Measurements from ENCODE around the gene UBR3. TPM values are rescaled to one million over a fixed set of nuclear protein-coding genes. Genes with fewer than 3 reads are reported as not detected.

The UBR3 gene
- total RNA-seq, 1 experiment from 2014 or later = 30.0 TPM

DNA sequence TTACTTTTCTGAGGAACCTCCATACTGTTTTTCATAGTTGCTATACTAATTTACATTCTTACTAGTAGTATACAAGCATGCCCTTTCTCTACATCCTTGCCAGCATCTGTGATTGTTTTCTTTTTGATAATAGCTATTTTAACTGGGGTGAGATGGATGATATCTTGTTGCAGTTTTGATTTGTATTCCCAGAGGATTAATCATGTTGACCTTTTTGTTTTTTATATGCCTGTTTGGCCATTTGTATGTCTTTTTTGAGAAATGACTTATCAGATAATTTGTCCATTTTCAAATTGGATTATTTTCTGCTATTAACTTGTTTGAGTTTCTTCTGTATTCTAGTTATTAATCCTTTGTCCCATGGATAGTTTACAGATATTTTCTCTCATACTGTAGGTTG is 141.5 kb downstream of the UBR3 start:
- H3K4me3 Mint-ChIP-seq (ENCODE audit: unreplicated experiment) = no peak overlapping the region
- TF ChIP-seq, protein P1, sequence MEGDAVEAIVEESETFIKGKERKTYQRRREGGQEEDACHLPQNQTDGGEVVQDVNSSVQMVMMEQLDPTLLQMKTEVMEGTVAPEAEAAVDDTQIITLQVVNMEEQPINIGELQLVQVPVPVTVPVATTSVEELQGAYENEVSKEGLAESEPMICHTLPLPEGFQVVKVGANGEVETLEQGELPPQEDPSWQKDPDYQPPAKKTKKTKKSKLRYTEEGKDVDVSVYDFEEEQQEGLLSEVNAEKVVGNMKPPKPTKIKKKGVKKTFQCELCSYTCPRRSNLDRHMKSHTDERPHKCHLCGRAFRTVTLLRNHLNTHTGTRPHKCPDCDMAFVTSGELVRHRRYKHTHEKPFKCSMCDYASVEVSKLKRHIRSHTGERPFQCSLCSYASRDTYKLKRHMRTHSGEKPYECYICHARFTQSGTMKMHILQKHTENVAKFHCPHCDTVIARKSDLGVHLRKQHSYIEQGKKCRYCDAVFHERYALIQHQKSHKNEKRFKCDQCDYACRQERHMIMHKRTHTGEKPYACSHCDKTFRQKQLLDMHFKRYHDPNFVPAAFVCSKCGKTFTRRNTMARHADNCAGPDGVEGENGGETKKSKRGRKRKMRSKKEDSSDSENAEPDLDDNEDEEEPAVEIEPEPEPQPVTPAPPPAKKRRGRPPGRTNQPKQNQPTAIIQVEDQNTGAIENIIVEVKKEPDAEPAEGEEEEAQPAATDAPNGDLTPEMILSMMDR (IDR thresholded peaks at IDR 0.05; ENCODE audit: unreplicated experiment) = no peak
- peaks cover 12% of the 10 kb centered on the region for H3K4me1 Mint-ChIP-seq (ENCODE audit: insufficient read depth, unreplicated experiment)
- POLR2A ChIA-PET = no interaction called here
- no peaks in the 10 kb centered on the region for H3K27me3 Mint-ChIP-seq (ENCODE audit: insufficient read depth, unreplicated experiment)
- no peak overlapping the region for H3K27ac Mint-ChIP-seq (ENCODE audit: low read depth, unreplicated experiment)
- H3K36me3 Mint-ChIP-seq (ENCODE audit: insufficient read depth, unreplicated experiment) = peaks cover 26% of the 10 kb centered on the region
- no peak for DNase-seq (ENCODE audit: unreplicated experiment)
- CTCF ChIA-PET = no interaction called here
- intact Hi-C loops (cut with micrococcal nuclease) = no loop called here
- no peaks in the 10 kb centered on the region for H3K9me3 Mint-ChIP-seq (ENCODE audit: unreplicated experiment)
- no TSS peak for BruUV-seq (replicated peaks)

DNA sequence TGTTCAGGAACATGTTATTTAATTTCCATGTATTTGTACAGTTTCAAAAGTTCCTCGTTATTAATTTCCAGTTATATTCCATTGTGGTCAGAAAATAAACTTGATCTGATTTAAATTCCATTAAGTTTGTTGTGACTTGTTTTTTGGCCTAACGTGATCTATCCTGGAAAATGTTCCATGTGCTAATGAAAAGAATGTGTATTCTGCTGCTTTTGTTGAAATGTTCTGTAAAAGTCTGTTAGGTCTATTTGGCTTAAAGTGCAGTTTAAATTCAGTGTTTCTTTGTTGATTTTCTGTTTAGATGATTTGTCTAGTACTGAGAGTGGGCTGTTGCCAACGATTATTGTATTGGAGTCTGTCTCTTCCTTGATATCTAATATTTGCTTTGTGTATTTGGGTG is 148.0 kb downstream of the UBR3 start:
- BruUV-seq (replicated peaks) = no TSS peak
- no peak overlapping the region for H3K4me3 Mint-ChIP-seq (ENCODE audit: unreplicated experiment)
- peaks cover 29% of the 10 kb centered on the region for H3K36me3 Mint-ChIP-seq (ENCODE audit: insufficient read depth, unreplicated experiment)
- intact Hi-C loops (cut with micrococcal nuclease) = no loop called here
- H3K9me3 Mint-ChIP-seq (ENCODE audit: unreplicated experiment) = peaks cover 32% of the 10 kb centered on the region
- ChIA-PET CTCF (no interaction called here), POLR2A (no interaction called here)
- TF ChIP-seq, protein P1 (IDR thresholded peaks at IDR 0.05; ENCODE audit: unreplicated experiment) = no peak
- H3K4me1 Mint-ChIP-seq (ENCODE audit: insufficient read depth, unreplicated experiment) = no peaks in the 10 kb centered on the region
- H3K27me3 Mint-ChIP-seq (ENCODE audit: insufficient read depth, unreplicated experiment) = no peaks in the 10 kb centered on the region
- no peak for DNase-seq (ENCODE audit: unreplicated experiment)
- no peak overlapping the region for H3K27ac Mint-ChIP-seq (ENCODE audit: low read depth, unreplicated experiment)

DNA sequence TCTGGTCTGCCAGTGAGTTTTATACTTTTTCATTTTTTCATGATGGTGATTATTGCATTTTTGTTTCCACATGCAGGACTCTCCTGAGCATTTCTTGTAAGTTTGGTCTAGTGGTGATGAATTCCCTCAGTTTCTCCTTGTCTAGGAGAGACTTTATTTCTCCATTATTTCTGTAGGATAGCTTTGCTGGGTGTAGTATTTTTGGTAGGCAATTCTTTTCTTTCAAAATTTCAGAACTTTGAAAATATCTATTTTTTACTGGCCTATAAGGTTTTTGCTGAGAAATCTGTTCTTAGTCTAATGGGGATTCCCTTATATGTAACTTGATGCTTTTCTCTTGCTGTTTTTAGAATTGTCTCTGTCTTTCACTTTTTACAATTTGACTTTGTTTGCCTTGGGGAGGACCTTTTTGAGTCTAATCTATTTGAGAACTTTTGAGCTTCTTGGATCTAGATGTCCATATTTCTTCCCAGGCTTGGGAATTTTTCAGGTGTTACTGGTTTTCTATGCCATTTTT is 149.1 kb downstream of the UBR3 start:
- TF ChIP-seq, protein P1 (IDR thresholded peaks at IDR 0.05; ENCODE audit: unreplicated experiment) = no peak
- POLR2A ChIA-PET = interaction anchor here (1.5 kb wide), 1 partner anchor 12 kb away, joined by 3 read pairs; no protein-coding TSS in a partner anchor
- Mint-ChIP-seq H3K9me3 (ENCODE audit: unreplicated experiment) (peaks cover 32% of the 10 kb centered on the region), H3K27me3 (ENCODE audit: insufficient read depth, unreplicated experiment) (no peaks in the 10 kb centered on the region), H3K36me3 (ENCODE audit: insufficient read depth, unreplicated experiment) (peaks cover 29% of the 10 kb centered on the region), H3K27ac (ENCODE audit: low read depth, unreplicated experiment) (no peak overlapping the region), H3K4me1 (ENCODE audit: insufficient read depth, unreplicated experiment) (no peaks in the 10 kb centered on the region), H3K4me3 (ENCODE audit: unreplicated experiment) (no peak overlapping the region)
- no peak for DNase-seq (ENCODE audit: unreplicated experiment)
- intact Hi-C loops (cut with micrococcal nuclease) = no loop called here
- CTCF ChIA-PET = no interaction called here
- BruUV-seq (replicated peaks) = no TSS peak

DNA sequence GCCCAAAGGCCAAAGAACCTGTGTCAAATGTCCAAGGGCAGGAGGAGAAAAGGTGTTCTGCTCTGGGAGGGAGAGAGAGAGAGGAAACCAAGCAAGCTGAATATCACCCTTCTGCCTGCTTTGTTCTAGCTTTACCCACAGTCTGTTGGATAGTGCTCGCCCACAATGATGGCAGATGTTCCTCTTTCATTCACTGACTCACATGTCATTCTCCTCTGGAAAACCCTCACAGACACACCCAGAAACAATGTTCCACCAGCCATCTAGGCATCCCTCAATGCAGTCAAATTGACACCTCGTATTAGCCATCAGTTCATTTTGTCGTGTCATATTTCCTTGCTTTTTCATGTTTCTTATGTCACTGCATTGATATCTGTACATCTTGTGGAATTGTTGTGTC is 150.3 kb downstream of the UBR3 start:
- POLR2A ChIA-PET = interaction anchor here (0.7 to 1.5 kb wide), 2 partner anchors 11 to 32 kb away, joined by 3 read pairs; no protein-coding TSS in a partner anchor
- Mint-ChIP-seq H3K4me3 (ENCODE audit: unreplicated experiment) (no peak overlapping the region), H3K27me3 (ENCODE audit: insufficient read depth, unreplicated experiment) (no peaks in the 10 kb centered on the region), H3K9me3 (ENCODE audit: unreplicated experiment) (peaks cover 32% of the 10 kb centered on the region), H3K36me3 (ENCODE audit: insufficient read depth, unreplicated experiment) (peaks cover 29% of the 10 kb centered on the region), H3K4me1 (ENCODE audit: insufficient read depth, unreplicated experiment) (no peaks in the 10 kb centered on the region), H3K27ac (ENCODE audit: low read depth, unreplicated experiment) (no peak overlapping the region)
- no peak for DNase-seq (ENCODE audit: unreplicated experiment)
- CTCF ChIA-PET = no interaction called here
- intact Hi-C loops (cut with micrococcal nuclease) = no loop called here
- TF ChIP-seq, protein P1 (IDR thresholded peaks at IDR 0.05; ENCODE audit: unreplicated experiment) = no peak
- no TSS peak for BruUV-seq (replicated peaks)

All from MCF 10A (cell line).